Trophoblast cell (in vitro differentiated cells and primary cell): ENCODE measurements around the gene TUBGCP2.

ENCODE experiments used
- DNase-seq, 2 donors: peaks; one replicate each; pipeline ENCODE4 v3.0.0-alpha.2; 2016
- H2AFZ ChIP-seq: 2 replicates; pipeline ENCODE4 v1.6.1; 2013; ENCODE audit warnings: low read length, moderate library complexity, mild to moderate bottlenecking; ENCODE audit not compliant: insufficient read depth, poor library complexity
- H2AK5ac ChIP-seq: 2 replicates; pipeline ENCODE4 v1.6.1; 2013; ENCODE audit warnings: mild to moderate bottlenecking, low read length
- H2BK120ac ChIP-seq: 2 replicates; pipeline ENCODE4 v1.6.1; 2013; ENCODE audit warnings: low read length, mild to moderate bottlenecking, moderate library complexity; ENCODE audit not compliant: insufficient read depth, poor library complexity
- H2BK12ac ChIP-seq: 2 replicates; pipeline ENCODE4 v1.6.1; 2013; ENCODE audit warnings: mild to moderate bottlenecking, low read length, moderate library complexity
- H2BK5ac ChIP-seq: 2 replicates; pipeline ENCODE4 v1.6.1; 2013; ENCODE audit warnings: low read length, low read depth, moderate library complexity, mild to moderate bottlenecking; ENCODE audit not compliant: poor library complexity
- H3K14ac ChIP-seq: 2 replicates; pipeline ENCODE4 v1.6.1; 2013; ENCODE audit warnings: mild to moderate bottlenecking, low read length
- H3K18ac ChIP-seq: 2 replicates; pipeline ENCODE4 v1.6.1; 2013; ENCODE audit warnings: mild to moderate bottlenecking, low read length
- H3K23ac ChIP-seq: 2 replicates; pipeline ENCODE4 v1.6.1; 2013; ENCODE audit warnings: low read length
- H3K27ac ChIP-seq: 2 replicates; pipeline ENCODE4 v1.5.1; 2013; ENCODE audit warnings: low read depth, mild to moderate bottlenecking, inconsistent platforms, low read length, moderate library complexity
- H3K27me3 ChIP-seq: 2 replicates; pipeline ENCODE4 v1.6.1; 2013; ENCODE audit warnings: inconsistent platforms, mild to moderate bottlenecking, low read length, moderate library complexity; ENCODE audit not compliant: insufficient read depth
- H3K36me3 ChIP-seq, 2 experiments: 1 replicate in 1 of 2; 2 replicates in 1 of 2; pipeline ENCODE4 v1.6.1; 2013; ENCODE audit warnings: low read length in 2 of 2, mild to moderate bottlenecking in 2 of 2, moderate library complexity in 1 of 2; ENCODE audit not compliant: insufficient read depth in 2 of 2, control insufficient read depth in 1 of 2
- H3K4ac ChIP-seq: 2 replicates; pipeline ENCODE4 v1.6.1; 2013; ENCODE audit warnings: low read depth, mild to moderate bottlenecking, low read length, moderate library complexity
- H3K4me1 ChIP-seq, 2 experiments: 1 replicate in 1 of 2; 2 replicates in 1 of 2; pipeline ENCODE4 v1.6.1; 2013; ENCODE audit warnings: low read length in 2 of 2, mild to moderate bottlenecking in 2 of 2, moderate library complexity in 1 of 2; ENCODE audit not compliant: insufficient read depth in 2 of 2, control insufficient read depth in 1 of 2
- H3K4me2 ChIP-seq: 2 replicates; pipeline ENCODE4 v1.6.1; 2013; ENCODE audit warnings: inconsistent platforms, mild to moderate bottlenecking, low read length, moderate library complexity
- H3K4me3 ChIP-seq: 2 replicates; pipeline ENCODE4 v1.5.1; 2013; ENCODE audit warnings: mild to moderate bottlenecking, low read depth, low read length, inconsistent platforms
- H3K79me1 ChIP-seq: one replicate; pipeline ENCODE4 v1.6.1; 2013; ENCODE audit warnings: low read length
- H3K79me2 ChIP-seq: 2 replicates; pipeline ENCODE4 v1.6.1; 2013; ENCODE audit warnings: low read length, mild to moderate bottlenecking; ENCODE audit not compliant: control insufficient read depth, insufficient read depth, poor library complexity
- H3K9ac ChIP-seq: 2 replicates; pipeline ENCODE4 v1.6.1; 2013; ENCODE audit warnings: mild to moderate bottlenecking, low read length
- H3K9me3 ChIP-seq: 2 replicates; pipeline ENCODE4 v1.6.1; 2013; ENCODE audit warnings: low read depth, mild to moderate bottlenecking, control low read depth, inconsistent platforms, low read length; ENCODE audit not compliant: insufficient read depth
- H4K12ac ChIP-seq: 2 replicates; pipeline ENCODE4 v1.6.1; 2013; ENCODE audit warnings: low read depth, mild to moderate bottlenecking, low read length, moderate library complexity
- H4K8ac ChIP-seq: 2 replicates; pipeline ENCODE4 v1.6.1; 2013; ENCODE audit warnings: low read depth, mild to moderate bottlenecking, low read length, moderate library complexity
- H4K91ac ChIP-seq: one replicate; pipeline ENCODE4 v1.6.1; 2013; ENCODE audit warnings: low read depth, mild to moderate bottlenecking, low read length, moderate library complexity
- WGBS: extraction: QIAGEN DNeasy Blood & Tissue Kit; methylation state at CpG from one replicate; pipeline ENCODE4 v1.1.7; 2013; ENCODE audit warnings: missing lambda C conversion rate; ENCODE audit not compliant: insufficient read length, insufficient coverage; ENCODE audit errors: extremely low coverage; 5-methylcytosine and 5-hydroxymethylcytosine counted together

TUBGCP2 gene

GRCh38 chr10:133285217-133285616, 23.5 kb downstream of the TUBGCP2 start:
- Histone ChIP-seq H2BK120ac (no peak overlapping the region), H3K79me2 (no peaks in the 10 kb centered on the region), H4K12ac (no peak overlapping the region), H3K79me1 (no peaks in the 10 kb centered on the region), H3K4me3 (no peak overlapping the region), H3K18ac (no peak overlapping the region), H3K9me3 (peaks cover 1% of the 10 kb centered on the region), H3K4ac (no peak overlapping the region), H2AK5ac (no peak overlapping the region), H3K36me3 (peaks cover 82 to 89% of the 10 kb centered on the region in 2 experiments), H4K8ac (no peak overlapping the region), H2BK12ac (no peak overlapping the region), H3K14ac (no peak overlapping the region), H3K27me3 (no peaks in the 10 kb centered on the region), H3K23ac (no peak overlapping the region), H3K4me1 (no peaks in the 10 kb centered on the region), H3K4me2 (no peak overlapping the region), H3K27ac (no peak overlapping the region), H3K9ac (no peak overlapping the region), H4K91ac (no peak overlapping the region), H2BK5ac (no peak overlapping the region), H2AFZ (no peak overlapping the region)
- DNase-seq: no peak
- WGBS: no CpG with 5 or more reads among the region's 36 CpGs

DNA sequence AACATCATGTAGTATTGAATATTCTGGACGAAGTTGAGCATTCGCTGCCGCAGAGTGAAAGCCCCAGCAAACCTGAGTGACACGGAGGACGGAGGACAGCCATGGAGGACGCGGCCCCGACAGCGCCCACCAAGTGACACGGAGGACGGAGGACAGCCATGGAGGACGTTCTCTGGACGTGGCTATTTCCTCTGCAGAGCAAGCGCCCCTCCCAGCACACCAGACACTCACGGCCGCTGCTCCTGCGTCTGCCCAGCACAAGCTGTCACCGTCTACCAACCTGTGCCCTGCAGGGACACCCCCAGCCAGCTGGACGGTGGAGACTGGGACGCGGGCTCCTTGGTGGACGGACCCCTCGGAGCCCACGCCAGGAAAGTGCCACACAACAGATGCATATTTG, 24.7 kb downstream of the TUBGCP2 start:
- H3K79me2 ChIP-seq: no peaks in the 10 kb centered on the region
- H4K12ac ChIP-seq: no peak overlapping the region
- no CpG with 5 or more reads among the region's 24 CpGs for WGBS
- no peak overlapping the region for H3K18ac ChIP-seq
- no peak overlapping the region for H4K91ac ChIP-seq
- peaks cover 9 to 10% of the 10 kb centered on the region in 2 experiments for H3K4me1 ChIP-seq
- H3K14ac ChIP-seq: no peak overlapping the region
- no peak overlapping the region for H2AK5ac ChIP-seq
- H2BK12ac ChIP-seq: no peak overlapping the region
- H2AFZ ChIP-seq: no peak overlapping the region
- no peak overlapping the region for H3K4me2 ChIP-seq
- no peak overlapping the region for H3K4ac ChIP-seq
- H2BK120ac ChIP-seq: no peak overlapping the region
- H3K79me1 ChIP-seq: no peaks in the 10 kb centered on the region
- no peak overlapping the region for H3K4me3 ChIP-seq
- peaks cover 76 to 82% of the 10 kb centered on the region in 2 experiments for H3K36me3 ChIP-seq
- H3K27me3 ChIP-seq: no peaks in the 10 kb centered on the region
- no peak overlapping the region for H2BK5ac ChIP-seq
- H4K8ac ChIP-seq: no peak overlapping the region
- no peak overlapping the region for H3K27ac ChIP-seq
- no peak overlapping the region for H3K23ac ChIP-seq
- H3K9me3 ChIP-seq: peaks cover 1% of the 10 kb centered on the region
- H3K9ac ChIP-seq: no peak overlapping the region
- no peak for DNase-seq

DNA sequence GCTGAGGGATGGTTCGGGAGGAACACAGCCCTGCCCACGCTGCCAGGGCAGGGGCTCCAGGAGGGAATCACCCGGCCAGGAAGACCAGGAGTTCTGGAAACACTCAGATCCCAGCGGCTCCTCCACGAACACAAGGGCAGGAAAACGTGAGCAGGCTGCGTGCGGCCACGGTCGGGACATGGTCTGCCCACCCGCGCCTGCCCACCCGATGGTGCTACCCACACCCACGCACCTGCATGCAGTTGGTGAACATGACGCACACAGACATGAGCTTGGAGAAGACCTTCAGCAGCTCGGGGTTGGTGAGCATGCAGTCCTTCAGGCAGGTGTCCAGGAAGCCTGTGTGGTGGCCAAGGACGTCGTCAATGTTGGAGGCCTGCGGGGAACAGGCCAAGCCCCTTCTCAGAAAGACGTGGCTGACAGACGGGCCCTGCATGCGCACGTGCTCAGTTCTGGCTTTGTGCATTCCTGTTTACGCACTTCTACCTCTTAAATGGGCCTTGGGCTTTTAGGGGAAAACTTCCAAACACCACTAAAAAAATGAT, 25.8 kb downstream of the TUBGCP2 start:
- Histone ChIP-seq H3K79me1 (peaks cover 3% of the 10 kb centered on the region), H2BK5ac (no peak overlapping the region), H2AK5ac (no peak overlapping the region), H3K9me3 (no peaks in the 10 kb centered on the region), H3K14ac (no peak overlapping the region), H4K91ac (no peak overlapping the region), H3K4me2 (no peak overlapping the region), H3K4me3 (no peak overlapping the region), H3K4me1 (peaks cover 14 to 18% of the 10 kb centered on the region in 2 experiments), H3K18ac (no peak overlapping the region), H3K36me3 (peaks cover 66 to 72% of the 10 kb centered on the region in 2 experiments), H3K23ac (no peak overlapping the region), H4K12ac (no peak overlapping the region), H3K79me2 (no peaks in the 10 kb centered on the region), H3K4ac (no peak overlapping the region), H4K8ac (no peak overlapping the region), H3K27ac (no peak overlapping the region), H3K27me3 (no peaks in the 10 kb centered on the region), H2BK120ac (no peak overlapping the region), H3K9ac (no peak overlapping the region), H2BK12ac (no peak overlapping the region), H2AFZ (no peak overlapping the region)
- no peak for DNase-seq
- WGBS: no CpG with 5 or more reads among the region's 24 CpGs

DNA sequence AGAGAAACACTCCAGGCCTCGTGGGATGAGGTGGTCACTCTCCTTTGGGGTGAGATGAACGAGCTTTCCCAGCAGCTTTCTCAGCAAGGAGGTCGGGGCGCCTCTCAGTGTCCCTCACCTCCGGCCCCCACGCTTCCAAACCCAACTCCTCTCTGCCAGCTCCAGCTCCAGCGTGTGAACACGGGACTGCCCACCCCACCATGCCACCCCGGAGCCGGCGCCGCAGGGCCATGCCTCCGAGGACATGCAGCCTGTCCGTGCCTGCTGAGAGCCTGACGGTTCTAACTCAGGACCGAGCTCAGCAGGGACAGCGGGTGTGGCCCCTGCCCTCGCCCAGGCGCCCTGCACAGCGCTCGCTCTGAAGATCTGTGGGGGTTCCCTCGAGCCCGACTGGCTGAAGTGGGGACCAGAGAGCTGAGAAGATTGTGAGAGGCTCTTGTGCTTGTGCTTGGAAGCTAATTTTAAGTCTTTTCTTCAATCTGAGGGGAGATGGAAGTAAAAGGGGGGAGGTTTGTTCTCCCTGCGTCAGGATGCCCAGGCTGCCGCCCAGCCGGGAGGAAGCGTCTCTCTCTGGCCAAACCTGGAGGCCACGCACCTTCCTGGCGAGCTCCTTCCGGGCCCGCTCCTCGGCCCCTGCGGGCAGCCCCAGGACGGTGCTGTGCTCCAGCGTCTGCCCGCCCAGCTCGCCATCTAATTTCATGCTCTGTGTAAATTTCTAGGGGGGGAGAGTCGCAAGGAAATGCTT, 26.9 kb downstream of the TUBGCP2 start:
- no peak overlapping the region for H3K14ac ChIP-seq
- no peak overlapping the region for H4K12ac ChIP-seq
- H2BK5ac ChIP-seq: no peak overlapping the region
- H3K27ac ChIP-seq: no peak overlapping the region
- H3K79me1 ChIP-seq: peaks cover 10% of the 10 kb centered on the region
- no peak overlapping the region for H3K4me2 ChIP-seq
- H3K4ac ChIP-seq: no peak overlapping the region
- no peak overlapping the region for H3K4me3 ChIP-seq
- no peak overlapping the region for H2AK5ac ChIP-seq
- H2BK12ac ChIP-seq: no peak overlapping the region
- peaks cover 60 to 67% of the 10 kb centered on the region in 2 experiments for H3K36me3 ChIP-seq
- H2BK120ac ChIP-seq: no peak overlapping the region
- H3K4me1 ChIP-seq: peaks cover 25 to 29% of the 10 kb centered on the region in 2 experiments
- no peak overlapping the region for H3K23ac ChIP-seq
- peaks cover 3% of the 10 kb centered on the region for H3K79me2 ChIP-seq
- no peaks in the 10 kb centered on the region for H3K9me3 ChIP-seq
- no peaks in the 10 kb centered on the region for H3K27me3 ChIP-seq
- no peak for DNase-seq
- no CpG with 5 or more reads among the region's 38 CpGs for WGBS
- H4K8ac ChIP-seq: no peak overlapping the region
- H2AFZ ChIP-seq: no peak overlapping the region
- H3K9ac ChIP-seq: no peak overlapping the region
- no peak overlapping the region for H3K18ac ChIP-seq
- H4K91ac ChIP-seq: no peak overlapping the region
